Epithelial cell of esophagus (primary cell): ENCODE measurements around the gene IP6K1.

Experiments
- DNase-seq: peaks from one replicate; pipeline ENCODE4 v3.0.0; 2010; ENCODE audit warnings: low read depth
- H3K4me3 ChIP-seq: 2 replicates; pipeline ENCODE4 v1.5.1; 2011; ENCODE audit warnings: mild to moderate bottlenecking, low read length, control low read depth
- CTCF ChIP-seq: IDR thresholded peaks from 2 replicates; pipeline ENCODE4 v1.5.1; 2011; ENCODE audit warnings: low read depth, mild to moderate bottlenecking, low read length, control low read depth, inconsistent platforms; ENCODE audit not compliant: insufficient read depth; ENCODE audit errors: missing control alignments

IP6K1 gene

DNA sequence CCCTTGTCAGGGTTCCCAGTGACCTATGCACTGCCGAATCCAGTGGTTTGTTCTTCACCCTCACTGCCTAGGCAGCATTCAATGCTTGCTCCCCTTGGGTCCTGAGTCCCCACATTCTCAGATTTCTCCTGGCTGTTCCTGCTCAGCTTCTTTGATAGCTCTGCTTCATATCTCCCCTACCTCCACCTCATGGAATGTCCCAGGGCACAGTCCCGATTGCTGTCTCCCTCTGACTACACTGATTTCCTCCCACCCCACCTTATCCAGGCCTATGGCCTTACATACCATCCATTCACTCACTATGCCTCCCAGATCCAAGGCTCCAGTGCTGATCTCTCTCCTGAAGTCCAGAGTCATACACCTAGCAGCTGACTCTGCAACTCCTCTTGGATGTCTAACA lies 14.8 kb upstream of the IP6K1 start:
- no peak for TF ChIP-seq CTCF
- no peak for DNase-seq
- no peak overlapping the region for H3K4me3 ChIP-seq

- no peak within 1 kb of the TSS for H3K4me3 ChIP-seq
- DNase-seq = peak; percentile 88
- no peak for TF ChIP-seq CTCF
Observed at GRCh38 chr3:49799761-49800160, 13.4 kb upstream of the IP6K1 start, which contains the start of gene CDHR4. Gene CDHR4 (minus strand): TSS chr3:49799873. CDS start chr3:49799812, 61 bp downstream.

- TF ChIP-seq CTCF = no peak
- no peak for DNase-seq
- H3K4me3 ChIP-seq = no peak overlapping the region
Observed at GRCh38 chr3:49799105-49799504, 12.8 kb upstream of the IP6K1 start.

GRCh38 chr3:49794926-49795905 lies 8.9 kb upstream of the IP6K1 start:
- no peak overlapping the region for H3K4me3 ChIP-seq
- no peak for DNase-seq
- TF ChIP-seq CTCF = no peak

DNA sequence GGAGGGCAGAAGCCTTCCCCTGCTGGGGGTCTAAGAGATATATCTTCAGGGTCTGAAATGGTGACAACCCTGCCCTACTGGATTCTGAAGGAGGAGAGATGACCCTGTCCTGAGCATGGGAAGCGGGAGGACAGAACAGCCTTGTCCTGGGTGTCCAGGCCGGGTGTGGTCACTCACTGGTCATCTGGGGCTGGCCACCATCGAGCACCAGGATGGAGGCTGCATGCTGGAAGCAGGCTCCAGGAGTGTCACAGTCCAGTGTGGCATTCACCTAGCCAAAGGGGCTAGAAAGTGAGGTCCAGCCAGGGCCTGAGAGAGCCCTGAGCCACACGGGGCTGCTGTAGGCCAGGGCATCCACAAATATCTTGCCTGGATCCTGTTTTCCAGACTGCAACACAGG lies 8.1 kb upstream of the IP6K1 start:
- DNase-seq = no peak
- no peak for TF ChIP-seq CTCF
- H3K4me3 ChIP-seq = no peak overlapping the region

- H3K4me3 ChIP-seq = no peak overlapping the region
- no peak for TF ChIP-seq CTCF
- DNase-seq = no peak
Observed at GRCh38 chr3:49793486-49794085, 7.2 kb upstream of the IP6K1 start.
